Muscle layer of duodenum (tissue), 2 donors: ENCODE results near the gene ASXL3.

Experiments used
- H3K27ac ChIP-seq: one replicate; pipeline ENCODE4 v1.7.0; 2013; ENCODE audit warnings: mild to moderate bottlenecking, low read length
- H3K27me3 ChIP-seq: one replicate; pipeline ENCODE4 v1.7.0; 2013; ENCODE audit warnings: low read depth, mild to moderate bottlenecking, control low read depth, low read length
- H3K36me3 ChIP-seq, 2 donors: one replicate each; pipeline ENCODE4 v1.7.0; 2013; ENCODE audit warnings: low read length in 2 of 2, control low read depth in 1 of 2, mild to moderate bottlenecking in 1 of 2; ENCODE audit not compliant: insufficient read depth in 2 of 2, control insufficient read depth in 1 of 2
- H3K4me1 ChIP-seq, 2 donors: one replicate each; pipeline ENCODE4 v1.7.0; 2013; ENCODE audit warnings: low read length in 2 of 2, mild to moderate bottlenecking in 2 of 2, control low read depth in 1 of 2, moderate library complexity in 1 of 2; ENCODE audit not compliant: insufficient read depth in 2 of 2, control insufficient read depth in 1 of 2
- H3K4me3 ChIP-seq, 2 donors: one replicate each; pipeline ENCODE4 v1.7.0; 2013; ENCODE audit warnings: low read length in 2 of 2, low read depth in 1 of 2, mild to moderate bottlenecking in 1 of 2
- H3K9me3 ChIP-seq, 2 donors: one replicate each; pipeline ENCODE4 v1.7.0; 2013; ENCODE audit warnings: low read length in 2 of 2, control low read depth in 1 of 2, mild to moderate bottlenecking in 1 of 2; ENCODE audit not compliant: control insufficient read depth in 1 of 2
- donor health status: healthy.

Gene ASXL3

DNA sequence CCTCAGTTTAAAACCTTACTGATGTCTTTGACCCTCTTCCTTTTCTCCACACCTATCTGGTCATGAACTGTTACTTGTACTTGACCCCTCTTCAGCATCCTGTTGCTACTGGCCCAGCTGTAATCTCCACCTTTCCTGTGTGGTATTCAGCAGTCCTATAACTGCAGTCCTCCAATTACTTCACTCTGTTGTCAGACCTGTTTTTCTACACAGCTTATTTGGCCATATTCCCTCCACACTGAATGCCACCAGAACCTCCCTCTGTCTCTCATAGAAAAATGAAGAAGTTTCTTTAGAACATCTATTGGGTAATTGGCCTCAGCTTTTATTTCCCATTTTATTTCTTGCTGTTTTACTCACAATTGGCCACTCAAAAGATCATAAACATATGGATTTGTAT, 155.4 kb downstream of the ASXL3 start:
- H3K27me3 ChIP-seq = no peaks in the 10 kb centered on the region

DNA sequence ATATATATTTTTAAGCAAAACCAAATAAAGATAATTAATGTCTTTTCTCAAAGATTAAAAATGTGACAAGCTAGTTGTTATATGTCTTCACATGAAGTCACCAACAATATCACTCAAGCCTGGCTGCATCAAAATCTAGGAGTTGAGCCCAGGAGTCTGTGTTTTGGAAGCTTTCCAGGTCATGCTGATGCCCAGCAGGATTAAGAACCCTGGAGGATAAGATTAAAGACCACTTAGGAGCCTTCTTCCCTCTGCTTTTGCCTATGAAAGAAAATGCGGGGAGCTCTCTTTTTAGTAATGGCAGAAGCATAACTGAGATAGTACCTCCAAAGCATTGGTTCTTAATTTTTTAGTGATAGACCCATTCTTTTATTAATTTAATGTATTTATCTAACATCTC, 157.4 kb downstream of the ASXL3 start:
- no peak overlapping the region for H3K27ac ChIP-seq
- no peaks in the 10 kb centered on the region for H3K9me3 ChIP-seq
- no peaks in the 10 kb centered on the region for H3K4me1 ChIP-seq
- H3K4me3 ChIP-seq = no peak overlapping the region
- H3K36me3 ChIP-seq = peaks cover 0 to 10% of the 10 kb centered on the region in 2 donors
- H3K27me3 ChIP-seq = no peaks in the 10 kb centered on the region

More for the DNA sequence above, 155.4 kb downstream of the ASXL3 start:
- Histone ChIP-seq H3K27ac (no peak overlapping the region), H3K36me3 (no peaks in the 10 kb centered on the region), H3K9me3 (no peaks in the 10 kb centered on the region), H3K4me1 (no peaks in the 10 kb centered on the region), H3K4me3 (no peak overlapping the region)

DNA sequence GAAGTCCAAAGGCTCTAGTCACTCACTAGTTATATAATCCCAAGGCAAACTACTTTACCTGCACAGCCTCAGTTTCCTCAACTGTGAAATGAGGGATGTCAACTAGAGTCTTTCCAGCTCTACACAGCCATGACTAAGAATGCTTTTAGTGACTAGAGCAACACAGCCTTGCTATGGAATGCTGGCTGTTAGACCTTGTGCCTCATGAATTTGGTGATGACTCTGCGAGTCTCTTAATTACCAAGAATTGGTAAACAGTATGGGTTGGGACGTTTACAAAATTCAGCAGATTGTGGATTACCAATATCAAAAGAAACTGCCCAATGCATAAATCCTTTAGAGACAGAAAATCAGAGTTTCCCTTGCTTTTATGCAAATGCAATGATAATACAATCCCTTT, 163.7 kb downstream of the ASXL3 start:
- Histone ChIP-seq H3K36me3 (peaks cover 0 to 29% of the 10 kb centered on the region in 2 donors), H3K4me1 (no peaks in the 10 kb centered on the region), H3K4me3 (no peak overlapping the region), H3K27ac (no peak overlapping the region), H3K9me3 (no peaks in the 10 kb centered on the region), H3K27me3 (no peaks in the 10 kb centered on the region)

DNA sequence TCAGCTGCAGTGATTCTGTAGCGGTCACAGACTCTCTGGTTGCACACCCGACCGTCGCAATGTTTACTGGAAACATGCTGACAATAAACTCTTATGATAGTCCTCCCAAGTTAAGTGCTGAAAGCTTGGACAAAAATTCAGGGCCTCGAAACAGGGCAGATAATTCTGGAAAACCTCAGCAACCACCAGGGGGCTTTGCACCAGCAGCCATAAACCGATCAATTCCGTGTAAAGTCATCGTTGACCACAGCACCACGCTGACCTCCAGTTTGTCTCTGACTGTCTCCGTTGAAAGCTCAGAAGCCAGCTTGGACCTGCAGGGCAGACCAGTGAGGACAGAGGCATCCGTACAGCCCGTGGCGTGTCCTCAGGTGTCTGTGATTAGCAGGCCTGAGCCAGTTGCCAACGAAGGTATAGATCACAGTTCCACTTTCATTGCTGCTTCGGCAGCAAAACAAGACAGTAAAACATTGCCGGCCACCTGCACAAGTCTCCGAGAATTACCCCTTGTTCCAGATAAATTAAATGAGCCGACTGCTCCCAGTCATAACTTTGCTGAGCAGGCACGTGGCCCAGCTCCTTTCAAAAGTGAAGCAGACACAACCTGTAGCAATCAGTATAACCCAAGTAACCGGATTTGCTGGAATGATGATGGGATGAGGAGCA, 166.1 kb downstream of the ASXL3 start:
- Histone ChIP-seq H3K4me1 (no peaks in the 10 kb centered on the region), H3K36me3 (peaks cover 0 to 26% of the 10 kb centered on the region in 2 donors), H3K27me3 (no peaks in the 10 kb centered on the region), H3K4me3 (no peak overlapping the region), H3K9me3 (no peaks in the 10 kb centered on the region), H3K27ac (no peak overlapping the region)

DNA sequence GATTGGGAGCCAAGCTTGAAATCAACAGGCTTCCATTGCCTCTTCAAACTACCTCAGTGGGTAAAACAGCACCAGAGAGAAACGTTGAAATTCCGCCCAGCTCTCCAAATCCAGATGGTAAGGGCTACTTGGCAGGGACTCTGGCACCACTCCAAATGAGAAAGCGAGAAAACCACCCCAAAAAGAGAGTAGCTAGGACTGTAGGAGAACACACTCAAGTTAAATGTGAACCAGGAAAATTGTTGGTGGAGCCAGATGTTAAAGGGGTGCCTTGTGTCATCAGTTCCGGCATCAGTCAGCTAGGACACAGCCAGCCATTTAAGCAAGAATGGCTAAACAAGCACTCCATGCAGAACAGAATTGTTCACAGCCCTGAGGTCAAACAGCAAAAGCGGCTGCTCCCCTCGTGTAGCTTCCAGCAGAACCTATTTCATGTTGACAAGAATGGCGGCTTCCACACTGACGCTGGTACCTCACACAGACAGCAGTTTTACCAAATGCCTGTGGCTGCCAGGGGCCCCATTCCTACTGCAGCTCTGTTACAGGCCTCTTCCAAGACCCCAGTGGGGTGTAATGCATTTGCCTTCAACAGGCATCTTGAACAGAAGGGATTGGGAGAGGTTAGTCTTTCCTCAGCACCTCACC, 167.3 kb downstream of the ASXL3 start:
- Histone ChIP-seq H3K27me3 (no peaks in the 10 kb centered on the region), H3K9me3 (no peaks in the 10 kb centered on the region), H3K27ac (no peak overlapping the region), H3K4me1 (no peaks in the 10 kb centered on the region), H3K4me3 (no peak overlapping the region), H3K36me3 (peaks cover 0 to 19% of the 10 kb centered on the region in 2 donors)

DNA sequence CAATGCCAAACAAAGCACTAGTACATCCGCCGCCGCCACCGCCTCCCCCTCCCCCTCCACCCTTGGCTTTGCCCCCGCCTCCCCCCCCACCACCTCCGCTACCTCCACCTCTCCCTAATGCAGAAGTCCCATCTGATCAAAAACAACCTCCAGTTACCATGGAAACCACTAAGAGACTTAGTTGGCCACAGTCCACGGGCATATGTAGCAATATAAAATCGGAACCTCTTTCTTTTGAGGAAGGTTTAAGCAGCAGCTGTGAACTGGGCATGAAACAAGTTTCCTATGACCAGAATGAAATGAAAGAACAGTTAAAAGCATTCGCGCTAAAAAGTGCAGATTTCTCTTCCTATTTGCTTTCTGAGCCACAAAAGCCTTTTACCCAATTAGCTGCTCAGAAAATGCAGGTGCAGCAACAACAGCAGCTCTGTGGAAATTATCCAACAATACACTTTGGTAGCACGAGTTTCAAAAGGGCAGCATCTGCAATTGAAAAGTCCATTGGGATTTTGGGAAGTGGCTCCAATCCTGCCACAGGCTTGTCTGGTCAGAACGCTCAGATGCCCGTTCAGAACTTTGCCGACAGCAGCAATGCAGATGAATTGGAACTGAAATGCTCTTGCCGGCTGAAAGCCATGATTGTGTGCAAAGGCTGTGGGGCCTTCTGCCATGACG, 168.0 kb downstream of the ASXL3 start:
- no peak overlapping the region for H3K4me3 ChIP-seq
- no peak overlapping the region for H3K27ac ChIP-seq
- H3K9me3 ChIP-seq = no peaks in the 10 kb centered on the region
- H3K4me1 ChIP-seq = no peaks in the 10 kb centered on the region
- peaks cover 0 to 19% of the 10 kb centered on the region in 2 donors for H3K36me3 ChIP-seq
- no peaks in the 10 kb centered on the region for H3K27me3 ChIP-seq

DNA sequence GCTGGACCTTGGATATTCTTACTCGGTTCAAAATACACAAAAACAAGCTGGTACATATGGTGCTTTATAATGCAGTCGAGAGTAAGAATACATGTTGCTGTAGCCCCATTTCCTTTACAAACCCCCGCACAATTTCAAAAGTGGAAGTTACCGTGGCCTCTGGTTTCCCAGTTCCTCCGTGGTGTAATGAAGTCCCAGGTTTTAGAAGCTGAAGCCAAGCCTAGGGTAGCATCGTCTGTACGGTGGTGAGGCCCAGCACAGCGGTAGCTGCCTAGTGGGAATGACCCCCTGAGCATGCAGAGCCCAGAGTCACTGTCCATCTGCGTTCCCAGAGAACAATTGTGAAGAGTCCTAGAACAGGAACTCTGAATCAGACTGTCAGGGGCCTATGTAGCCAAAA, 171.8 kb downstream of the ASXL3 start:
- Histone ChIP-seq H3K4me1 (no peaks in the 10 kb centered on the region), H3K36me3 (no peaks in the 10 kb centered on the region), H3K27ac (no peak overlapping the region), H3K27me3 (no peaks in the 10 kb centered on the region), H3K4me3 (no peak overlapping the region), H3K9me3 (no peaks in the 10 kb centered on the region)

DNA sequence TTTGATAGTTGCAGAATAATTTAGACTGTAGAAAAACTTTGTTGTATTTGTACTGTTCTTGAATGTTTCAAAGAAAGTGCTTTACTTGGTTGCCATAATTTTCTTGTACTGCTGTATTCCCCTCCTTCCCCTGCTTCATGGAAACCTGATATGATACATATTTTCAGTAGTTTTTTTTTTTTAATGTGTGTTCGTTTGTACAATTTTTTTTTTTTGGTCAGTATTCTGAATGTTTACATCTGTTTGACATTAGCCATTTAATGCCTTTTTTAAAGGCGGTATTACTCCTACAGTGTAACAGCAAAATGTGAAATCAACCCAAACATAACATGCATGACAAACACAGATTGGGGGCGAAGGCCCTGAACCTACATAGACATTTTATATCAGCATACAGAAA, 172.3 kb downstream of the ASXL3 start:
- H3K27me3 ChIP-seq = no peaks in the 10 kb centered on the region
- no peaks in the 10 kb centered on the region for H3K9me3 ChIP-seq
- H3K27ac ChIP-seq = no peak overlapping the region

DNA sequence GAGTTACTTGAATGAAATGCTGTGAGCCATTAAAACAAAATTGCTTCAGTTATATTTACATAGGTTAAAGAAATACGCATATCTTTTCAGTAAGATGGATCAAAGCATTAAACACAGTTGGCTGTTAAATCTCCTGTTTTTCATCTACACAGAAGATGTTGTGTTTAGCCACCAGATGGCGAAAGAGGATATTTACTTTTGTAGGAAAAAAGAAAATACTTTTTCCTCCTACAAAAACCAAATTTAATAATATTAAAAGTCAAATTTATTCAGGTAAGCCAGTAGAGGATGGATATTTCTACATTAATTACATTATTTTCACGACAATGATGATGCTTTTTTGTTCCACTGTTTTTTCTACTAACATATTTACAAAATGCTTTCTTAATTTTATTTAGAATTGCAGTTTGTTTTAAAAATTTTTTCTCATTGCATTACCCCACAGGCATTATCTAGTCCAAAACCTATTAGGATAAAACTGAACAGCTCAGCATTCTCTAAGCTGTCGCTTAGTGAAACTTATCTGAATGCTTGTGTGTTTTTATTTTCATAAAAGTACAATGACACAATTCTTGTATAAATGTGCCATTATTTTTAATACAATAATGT, 173.7 kb downstream of the ASXL3 start:
- Histone ChIP-seq H3K27me3 (no peaks in the 10 kb centered on the region), H3K4me1 (no peaks in the 10 kb centered on the region), H3K9me3 (no peaks in the 10 kb centered on the region), H3K4me3 (no peak overlapping the region), H3K27ac (no peak overlapping the region), H3K36me3 (no peaks in the 10 kb centered on the region)

More for the DNA sequence above, 172.3 kb downstream of the ASXL3 start:
- Histone ChIP-seq H3K4me3 (no peak overlapping the region), H3K36me3 (no peaks in the 10 kb centered on the region), H3K4me1 (no peaks in the 10 kb centered on the region)

DNA sequence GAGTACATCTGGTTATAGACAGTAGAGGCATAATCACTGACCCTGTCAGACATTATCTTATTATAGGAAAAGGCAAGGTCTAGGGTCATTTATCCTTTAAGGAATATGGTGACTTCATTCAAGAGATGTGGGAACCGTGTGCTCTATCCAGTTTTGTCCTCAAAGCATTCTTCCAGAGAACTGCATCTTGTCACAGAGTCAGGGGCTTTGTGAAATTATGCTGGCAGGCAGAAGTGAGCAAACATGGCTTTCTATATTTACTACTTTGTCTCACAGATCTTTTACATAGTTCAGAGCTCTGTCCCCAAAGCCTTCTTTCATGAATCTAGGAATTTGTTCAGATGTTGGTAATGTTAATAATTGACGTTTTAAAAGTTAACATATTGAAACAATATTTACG, 177.4 kb downstream of the ASXL3 start:
- no peak overlapping the region for H3K4me3 ChIP-seq
- H3K27me3 ChIP-seq = no peaks in the 10 kb centered on the region
- no peak overlapping the region for H3K27ac ChIP-seq
- no peaks in the 10 kb centered on the region for H3K9me3 ChIP-seq
- no peaks in the 10 kb centered on the region for H3K4me1 ChIP-seq
- H3K36me3 ChIP-seq = no peaks in the 10 kb centered on the region

DNA sequence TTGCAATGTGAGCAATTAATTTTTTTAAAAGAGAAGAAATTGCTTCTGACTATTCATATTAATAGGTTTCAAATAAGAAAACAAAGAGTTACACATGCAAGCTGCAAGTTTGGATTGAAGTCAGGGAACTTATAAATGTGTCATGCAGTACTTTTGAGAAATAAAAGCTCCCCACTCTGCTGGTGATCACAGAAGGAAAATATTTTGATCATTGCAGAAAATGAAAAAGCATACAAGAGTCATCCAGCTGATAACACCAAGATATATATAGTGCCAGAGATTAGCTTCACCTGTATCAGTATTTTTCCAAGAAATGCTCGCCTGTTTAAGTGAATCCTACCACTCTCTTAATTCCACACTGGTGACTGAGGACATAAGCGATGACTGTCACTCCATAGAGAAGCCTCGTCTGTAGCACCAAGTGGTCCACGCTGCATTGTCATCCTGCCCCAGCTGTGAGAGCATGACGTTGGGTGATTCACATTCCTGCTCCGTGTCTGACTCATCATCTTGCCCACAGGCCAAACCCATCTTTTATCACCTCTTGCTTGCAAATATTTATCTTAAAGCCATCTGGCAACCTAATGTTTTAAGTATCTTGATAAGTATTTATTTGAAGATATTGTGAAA, 178.0 kb downstream of the ASXL3 start:
- H3K27me3 ChIP-seq = no peaks in the 10 kb centered on the region

More for the DNA sequence above, 178.0 kb downstream of the ASXL3 start:
- no peaks in the 10 kb centered on the region for H3K36me3 ChIP-seq
- H3K4me3 ChIP-seq = no peak overlapping the region
- H3K27ac ChIP-seq = no peak overlapping the region
- no peaks in the 10 kb centered on the region for H3K9me3 ChIP-seq
- no peaks in the 10 kb centered on the region for H3K4me1 ChIP-seq
